Thymus (tissue), 11 donors: ENCODE data around the gene CTTNBP2. TPM values are rescaled to one million over a fixed set of nuclear protein-coding genes. Genes with fewer than 3 reads are reported as not detected.
A peak's percentile ranks its signal among the peaks of the same experiment; 100 is the strongest.

Source experiments
- DNase-seq, 9 donors: peaks; one replicate each; pipeline ENCODE4 v3.0.0-alpha.2; 2013; ENCODE audit warnings: low spot score in 9 of 9, low read depth in 6 of 9, missing footprints in 1 of 9
- H3K27ac ChIP-seq, 2 donors: one replicate each; pipeline ENCODE4 v1.5.1; 2013; ENCODE audit warnings: control low read depth in 1 of 2, low read depth in 1 of 2, low read length in 1 of 2, mild to moderate bottlenecking in 1 of 2, moderate library complexity in 1 of 2
- H3K27me3 ChIP-seq, 2 donors: one replicate each; pipeline ENCODE4 v1.5.1; 2013; ENCODE audit warnings: low read length in 1 of 2; ENCODE audit not compliant: control insufficient read depth in 2 of 2, insufficient read depth in 1 of 2
- H3K36me3 ChIP-seq, 2 donors: one replicate each; pipeline ENCODE4 v1.5.1; 2013; ENCODE audit warnings: low read length in 1 of 2, mild to moderate bottlenecking in 1 of 2, moderate library complexity in 1 of 2; ENCODE audit not compliant: control insufficient read depth in 2 of 2, insufficient read depth in 2 of 2
- H3K4me1 ChIP-seq, 2 donors: one replicate each; pipeline ENCODE4 v1.5.1; 2013; ENCODE audit warnings: low read length in 2 of 2; ENCODE audit not compliant: control insufficient read depth in 2 of 2, insufficient read depth in 2 of 2
- H3K4me3 ChIP-seq, 2 donors: one replicate each; pipeline ENCODE4 v1.5.1; 2013; ENCODE audit warnings: low read length in 2 of 2, control low read depth in 1 of 2, mild to moderate bottlenecking in 1 of 2
- H3K9me3 ChIP-seq, 2 donors: one replicate each; pipeline ENCODE4 v1.5.1; 2013; ENCODE audit warnings: low read length in 1 of 2, mild to moderate bottlenecking in 1 of 2; ENCODE audit not compliant: control insufficient read depth in 2 of 2, insufficient read depth in 1 of 2
- WGBS: extraction: QIAGEN DNeasy Blood & Tissue Kit; methylation state at CpG from one replicate; pipeline ENCODE4 v1.1.7; 2013; 5-methylcytosine and 5-hydroxymethylcytosine counted together
- polyA plus RNA-seq: library from polyadenylated mRNA; stranded (reverse); fragments of 200-250 nt; gene quantifications from one replicate; pipeline ENCODE4 v1.2.3, GENCODE V29; 2013
- total RNA-seq: library from RNA; stranded (reverse); fragments of 120-200 nt; gene quantifications from one replicate; pipeline ENCODE4 v1.2.4, GENCODE V29; 2013
- donor health status: healthy.

Gene CTTNBP2
- total and polyA plus RNA-seq, 2 donors, result 0.82 to 0.94 TPM

- no peaks in the 10 kb centered on the region for H3K27me3 ChIP-seq
- 97% methylated on average over 1 of the region's 1 CpG for WGBS
- H3K4me1 ChIP-seq, result no peaks in the 10 kb centered on the region
- H3K36me3 ChIP-seq, result no peaks in the 10 kb centered on the region
- DNase-seq, result no peak
- H3K4me3 ChIP-seq, result no peak overlapping the region
- no peaks in the 10 kb centered on the region for H3K9me3 ChIP-seq
- H3K27ac ChIP-seq, result no peak overlapping the region
Observed at GRCh38 chr7:117785431-117785830, 87.8 kb downstream of the CTTNBP2 start.

GRCh38 chr7:117784315-117784714 lies 88.9 kb downstream of the CTTNBP2 start:
- WGBS, result 90% methylated on average over 1 of the region's 1 CpG
- Histone ChIP-seq H3K9me3 (no peaks in the 10 kb centered on the region), H3K27me3 (no peaks in the 10 kb centered on the region), H3K27ac (no peak overlapping the region), H3K4me3 (no peak overlapping the region), H3K4me1 (no peaks in the 10 kb centered on the region), H3K36me3 (no peaks in the 10 kb centered on the region)
- no peak for DNase-seq

GRCh38 chr7:117782761-117783160 lies 90.5 kb downstream of the CTTNBP2 start:
- WGBS, result 96% methylated on average over 3 of the region's 3 CpGs
- H3K36me3 ChIP-seq, result no peaks in the 10 kb centered on the region
- H3K9me3 ChIP-seq, result no peaks in the 10 kb centered on the region
- no peaks in the 10 kb centered on the region for H3K4me1 ChIP-seq
- DNase-seq, result no peak
- no peak overlapping the region for H3K27ac ChIP-seq
- no peak overlapping the region for H3K4me3 ChIP-seq
- H3K27me3 ChIP-seq, result no peaks in the 10 kb centered on the region

- no peaks in the 10 kb centered on the region for H3K4me1 ChIP-seq
- no peaks in the 10 kb centered on the region for H3K27me3 ChIP-seq
- H3K9me3 ChIP-seq, result no peaks in the 10 kb centered on the region
- no peaks in the 10 kb centered on the region for H3K36me3 ChIP-seq
- no peak overlapping the region for H3K4me3 ChIP-seq
- WGBS, result 97% methylated on average over 2 of the region's 2 CpGs
- no peak overlapping the region for H3K27ac ChIP-seq
- no peak for DNase-seq
Observed at GRCh38 chr7:117781707-117782106, 91.5 kb downstream of the CTTNBP2 start.

- H3K27ac ChIP-seq, result no peak overlapping the region
- H3K36me3 ChIP-seq, result no peaks in the 10 kb centered on the region
- H3K9me3 ChIP-seq, result no peaks in the 10 kb centered on the region
- no peaks in the 10 kb centered on the region for H3K27me3 ChIP-seq
- 78% methylated on average over 2 of the region's 2 CpGs for WGBS
- no peak overlapping the region for H3K4me3 ChIP-seq
- H3K4me1 ChIP-seq, result no peaks in the 10 kb centered on the region
- DNase-seq, result no peak
Observed at GRCh38 chr7:117780832-117781231, 92.4 kb downstream of the CTTNBP2 start.

GRCh38 chr7:117777335-117778142 lies 95.7 kb downstream of the CTTNBP2 start:
- Histone ChIP-seq H3K4me1 (no peaks in the 10 kb centered on the region), H3K36me3 (no peaks in the 10 kb centered on the region), H3K27me3 (no peaks in the 10 kb centered on the region), H3K27ac (no peak overlapping the region), H3K9me3 (no peaks in the 10 kb centered on the region), H3K4me3 (no peak overlapping the region)
- peak in 1 of 9 donors; percentile 6 for DNase-seq
- 86% methylated on average over 3 of the region's 3 CpGs for WGBS

GRCh38 chr7:117776224-117776623 lies 97.0 kb downstream of the CTTNBP2 start:
- Histone ChIP-seq H3K9me3 (no peaks in the 10 kb centered on the region), H3K27ac (no peak overlapping the region), H3K27me3 (no peaks in the 10 kb centered on the region), H3K36me3 (no peaks in the 10 kb centered on the region), H3K4me1 (no peaks in the 10 kb centered on the region), H3K4me3 (no peak overlapping the region)
- no peak for DNase-seq

GRCh38 chr7:117775801-117776200 lies 97.4 kb downstream of the CTTNBP2 start:
- 72% methylated on average over 2 of the region's 2 CpGs for WGBS
- H3K4me3 ChIP-seq, result no peak overlapping the region
- no peaks in the 10 kb centered on the region for H3K36me3 ChIP-seq
- DNase-seq, result no peak
- H3K4me1 ChIP-seq, result no peaks in the 10 kb centered on the region
- no peaks in the 10 kb centered on the region for H3K9me3 ChIP-seq
- no peaks in the 10 kb centered on the region for H3K27me3 ChIP-seq
- H3K27ac ChIP-seq, result no peak overlapping the region

- Histone ChIP-seq H3K4me1 (no peaks in the 10 kb centered on the region), H3K27me3 (no peaks in the 10 kb centered on the region), H3K36me3 (no peaks in the 10 kb centered on the region), H3K4me3 (no peak overlapping the region), H3K9me3 (no peaks in the 10 kb centered on the region), H3K27ac (no peak overlapping the region)
- DNase-seq, result no peak
- 91% methylated on average over 1 of the region's 1 CpG for WGBS
Observed at GRCh38 chr7:117774943-117775342, 98.3 kb downstream of the CTTNBP2 start.
